H1 (cell line): Measurements from ENCODE around the gene TBCA. TPM values are rescaled to one million over a fixed set of nuclear protein-coding genes. Genes with fewer than 3 reads are reported as not detected.

ENCODE experiments used
- CTCF ChIA-PET: fragments of 300-600 bp; sonication (Branson Sonifier 250); formaldehyde crosslinking; loops from one replicate; lab custom pipeline; 2021; ENCODE audit not compliant: partially characterized antibody; lab: Charles Lee
- POLR2A ChIA-PET: fragments of 300-600 bp; sonication (Branson Sonifier 250); formaldehyde crosslinking; loops from one replicate; lab custom pipeline; 2021; ENCODE audit warnings: inconsistent platforms; ENCODE audit not compliant: partially characterized antibody; lab: Charles Lee
- DNase-seq, 2 experiments: peaks; one replicate each; pipeline versions ENCODE4 v3.0.0 to v3.0.0-alpha.2; 2010 to 2022; ENCODE audit warnings: low spot score in 2 of 2, low read depth in 1 of 2, mixed read lengths in 1 of 2
- FAIRE-seq: peaks from 2 replicates; lab custom pipeline; 2011; peaks lifted over from hg19 to GRCh38; lab: Jason Lieb, UNC
- H2AFZ ChIP-seq: 2 replicates; pipeline ENCODE4 v1.8.1; 2012; ENCODE audit warnings: low read length, inconsistent platforms
- H2AK5ac ChIP-seq: 2 replicates; pipeline ENCODE4 v1.6.1; 2013; ENCODE audit warnings: low read depth, low read length
- H2BK120ac ChIP-seq: replicated peaks from 2 replicates; pipeline ENCODE3; 2013; ENCODE audit warnings: low read depth, low read length, inconsistent platforms
- H2BK12ac ChIP-seq: 2 replicates; pipeline ENCODE4 v1.6.1; 2013; ENCODE audit warnings: low read depth, low read length
- H2BK15ac ChIP-seq: 2 replicates; pipeline ENCODE4 v1.6.1; 2013; ENCODE audit warnings: low read length
- H2BK20ac ChIP-seq: 2 replicates; pipeline ENCODE4 v1.6.1; 2013; ENCODE audit warnings: low read length
- H2BK5ac ChIP-seq: 2 replicates; pipeline ENCODE4 v1.6.1; 2013; ENCODE audit warnings: low read depth, low read length
- H3K14ac ChIP-seq: 2 replicates; pipeline ENCODE4 v1.6.1; 2013; ENCODE audit warnings: inconsistent platforms; ENCODE audit not compliant: insufficient read length
- H3K18ac ChIP-seq: 2 replicates; pipeline ENCODE4 v1.6.1; 2013; ENCODE audit warnings: low read length; ENCODE audit errors: extremely low read depth
- H3K23ac ChIP-seq: 2 replicates; pipeline ENCODE4 v1.6.1; 2013; ENCODE audit warnings: inconsistent platforms; ENCODE audit not compliant: insufficient read length
- H3K23me2 ChIP-seq: 2 replicates; pipeline ENCODE4 v1.6.1; 2013; ENCODE audit warnings: low read depth, low read length
- H3K27ac ChIP-seq: 2 replicates; pipeline ENCODE4 v1.6.1; 2011; ENCODE audit warnings: low read depth, low read length, inconsistent platforms
- H3K27me3 ChIP-seq, 4 experiments: replicated peaks in 1 of 4; 1 replicate in 1 of 4; 2 replicates in 3 of 4; pipeline versions ENCODE4 v1.6.1 to v1.8.1; 2011 to 2013; ENCODE audit warnings: low read length in 3 of 4, mild to moderate bottlenecking in 3 of 4, inconsistent platforms in 2 of 4, mixed read lengths in 2 of 4, moderate library complexity in 1 of 4; ENCODE audit not compliant: control insufficient read depth in 3 of 4, insufficient read depth in 3 of 4; ENCODE audit errors: extremely low read depth in 1 of 4
- H3K36me3 ChIP-seq, 4 experiments: 2 replicates each; pipeline versions ENCODE4 v1.6.1 to v1.8.1; 2011 to 2013; ENCODE audit warnings: mild to moderate bottlenecking in 4 of 4, low read length in 3 of 4, moderate library complexity in 2 of 4, control low read depth in 1 of 4, inconsistent platforms in 1 of 4; ENCODE audit not compliant: insufficient read depth in 4 of 4, control insufficient read depth in 2 of 4
- H3K4ac ChIP-seq: replicated peaks from 2 replicates; pipeline ENCODE3; 2013; ENCODE audit warnings: low read length, low read depth, mixed read lengths, inconsistent platforms; ENCODE audit not compliant: insufficient read length
- H3K4me1 ChIP-seq, 4 experiments: replicated peaks in 1 of 4; 1 replicate in 1 of 4; 2 replicates in 3 of 4; pipeline versions ENCODE4 v1.6.1 to v1.8.1; 2011 to 2013; ENCODE audit warnings: low read length in 3 of 4, inconsistent platforms in 2 of 4, mixed read lengths in 1 of 4; ENCODE audit not compliant: insufficient read depth in 4 of 4, control insufficient read depth in 3 of 4
- H3K4me2 ChIP-seq, 2 experiments: 2 replicates each; pipeline versions ENCODE4 v1.6.1 to v1.8.1; 2011 to 2013; ENCODE audit warnings: low read depth in 2 of 2, low read length in 2 of 2, control low read depth in 1 of 2, inconsistent platforms in 1 of 2, mild to moderate bottlenecking in 1 of 2; ENCODE audit not compliant: insufficient read depth in 1 of 2
- H3K4me3 ChIP-seq, 4 experiments: fragments of 200-600, 300-600 bp in 1 of 4; sonication (generic), shearing (Covaris generic), sonication (Bioruptor Twin) in 1 of 4; 2 replicates each; pipeline versions ENCODE4 v1.5.1 to v1.8.1; 2011 to 2016; ENCODE audit warnings: low read length in 4 of 4, low read depth in 3 of 4, control low read depth in 2 of 4, inconsistent platforms in 2 of 4, mild to moderate bottlenecking in 2 of 4, mixed read lengths in 1 of 4, moderate library complexity in 1 of 4; ENCODE audit not compliant: insufficient read depth in 2 of 4; ENCODE audit errors: extremely low read depth in 1 of 4
- H3K56ac ChIP-seq: replicated peaks from 2 replicates; pipeline ENCODE3; 2013; ENCODE audit warnings: low read depth, mild to moderate bottlenecking, mixed read lengths, low read length, inconsistent platforms; ENCODE audit not compliant: insufficient read length
- H3K79me1 ChIP-seq: 2 replicates; pipeline ENCODE4 v1.6.1; 2013; ENCODE audit warnings: low read depth, low read length, control low read depth
- H3K79me2 ChIP-seq, 2 experiments: 2 replicates each; pipeline versions ENCODE4 v1.6.1 to v1.8.1; 2012 to 2013; ENCODE audit warnings: low read length in 2 of 2, mild to moderate bottlenecking in 2 of 2, inconsistent platforms in 1 of 2; ENCODE audit not compliant: insufficient read depth in 2 of 2, control insufficient read depth in 1 of 2
- H3K9ac ChIP-seq, 4 experiments: replicated peaks in 1 of 4; 1 replicate in 1 of 4; 2 replicates in 3 of 4; pipeline versions ENCODE4 v1.6.1 to v1.8.1; 2011 to 2013; ENCODE audit warnings: low read depth in 3 of 4, low read length in 3 of 4, control low read depth in 2 of 4, mild to moderate bottlenecking in 2 of 4, moderate library complexity in 2 of 4, inconsistent platforms in 1 of 4; ENCODE audit errors: extremely low read depth in 1 of 4
- H3K9me3 ChIP-seq, 2 experiments: 2 replicates each; pipeline versions ENCODE4 v1.6.1 to v1.8.1; 2012 to 2013; ENCODE audit warnings: mild to moderate bottlenecking in 2 of 2, moderate library complexity in 2 of 2, control low read depth in 1 of 2, inconsistent platforms in 1 of 2, low read depth in 1 of 2, low read length in 1 of 2, mixed read lengths in 1 of 2; ENCODE audit not compliant: insufficient read depth in 2 of 2
- H4K20me1 ChIP-seq, 2 experiments: replicated peaks in 1 of 2; 2 replicates each; pipeline versions ENCODE3 to v1.8.1; 2011 to 2013; ENCODE audit warnings: inconsistent platforms in 2 of 2, low read length in 2 of 2, mild to moderate bottlenecking in 1 of 2; ENCODE audit not compliant: insufficient read depth in 2 of 2, control insufficient read depth in 1 of 2
- H4K5ac ChIP-seq: 2 replicates; pipeline ENCODE4 v1.6.1; 2013; ENCODE audit warnings: low read length, low read depth, mixed read lengths, inconsistent platforms; ENCODE audit not compliant: insufficient read length
- H4K8ac ChIP-seq: 2 replicates; pipeline ENCODE4 v1.8.0; 2013; ENCODE audit warnings: mild to moderate bottlenecking, moderate library complexity, low read length, inconsistent platforms; ENCODE audit not compliant: insufficient read depth; ENCODE audit errors: extremely low read depth
- H4K91ac ChIP-seq: replicated peaks from 2 replicates; pipeline ENCODE3; 2013; ENCODE audit warnings: low read length, mixed read lengths, inconsistent platforms; ENCODE audit not compliant: insufficient read length
- WGBS, 2 experiments: shearing (Covaris generic) in 1 of 2; methylation state at CpG; one replicate each; pipeline versions ENCODE4 v1.1.6 to v1.1.7; 2013 to 2015; ENCODE audit warnings: low lambda C conversion rate in 2 of 2, mixed read lengths in 2 of 2, inconsistent platforms in 1 of 2, low coverage in 1 of 2, missing lambda C conversion rate in 1 of 2; ENCODE audit not compliant: insufficient replicate concordance in 2 of 2, insufficient coverage in 1 of 2, insufficient read length in 1 of 2; ENCODE audit errors: extremely low coverage in 1 of 2, missing lambda C conversion rate in 1 of 2; 5-methylcytosine and 5-hydroxymethylcytosine counted together
- polyA plus RNA-seq, 7 experiments: library from polyadenylated mRNA; depleted of rRNA in 3 of 7; stranded (reverse) in 5 of 7; unstranded in 2 of 7; fragments of >200 nt in 5 of 7; fragments of 200-250 nt in 2 of 7; gene quantifications; 1 replicate in 5 of 7; 2 replicates in 1 of 7; 4 replicates in 1 of 7; pipeline versions ENCODE4 v1.2.1 to v1.2.3, GENCODE V29; 2011 to 2013; ENCODE audit warnings: missing spikeins in 2 of 7, mixed read lengths in 2 of 7
- total RNA-seq: library from RNA; stranded (reverse); fragmentation: NEBNext Ultra II Directional; extraction: Animal tissue kit (Norgen Biotek cat#: 25700); gene quantifications from 2 replicates; pipeline ENCODE4 v1.2.1, GENCODE V29; 2021

TBCA gene
- total and polyA plus RNA-seq, 2 of the 8 experiments (the other 6 are each of a cell fraction or from before 2014, with no cell fraction given), result 55.7 to 320 TPM

DNA sequence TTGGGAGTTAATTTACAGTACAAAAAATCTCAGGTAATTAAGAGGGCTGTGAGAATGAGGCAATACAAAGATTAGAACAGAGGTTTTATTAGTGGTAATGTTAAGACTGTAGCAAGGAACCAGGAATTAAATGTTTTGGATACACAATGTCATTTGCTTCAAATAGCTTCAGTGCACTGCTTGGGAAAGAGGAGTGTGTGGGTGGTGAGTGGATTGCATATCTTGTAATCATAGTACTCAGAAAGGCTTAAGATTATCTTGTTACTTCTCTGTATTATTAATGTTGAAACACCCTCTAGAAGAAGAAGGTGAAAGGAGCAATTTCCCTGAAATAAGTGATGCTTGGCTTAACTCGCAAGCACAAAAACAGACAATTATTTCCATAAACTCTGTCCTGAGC lies 21.0 kb upstream of the TBCA start:
- no peak overlapping the region for H3K14ac ChIP-seq
- no peak overlapping the region for H3K23ac ChIP-seq
- no peak overlapping the region for H3K4ac ChIP-seq
- DNase-seq (no peak), FAIRE-seq (no peak)
- H2BK5ac ChIP-seq, result no peak overlapping the region
- ChIA-PET POLR2A (no interaction called here), CTCF (no interaction called here)
- no peak overlapping the region for H4K91ac ChIP-seq
- no peak overlapping the region for H2BK20ac ChIP-seq
- no peak overlapping the region for H3K18ac ChIP-seq
- no peaks in the 10 kb centered on the region; a peak in 1 of 7 replicates for H3K27me3 ChIP-seq
- H2BK15ac ChIP-seq, result no peak overlapping the region
- H3K79me1 ChIP-seq, result no peaks in the 10 kb centered on the region
- H3K9ac ChIP-seq, result no peak overlapping the region
- H4K20me1 ChIP-seq, result no peaks in the 10 kb centered on the region
- H2AK5ac ChIP-seq, result no peak overlapping the region
- no peaks in the 10 kb centered on the region for H3K79me2 ChIP-seq
- no peak overlapping the region for H4K8ac ChIP-seq
- H2BK12ac ChIP-seq, result no peak overlapping the region
- H3K9me3 ChIP-seq, result no peaks in the 10 kb centered on the region; a peak in 1 of 4 replicates
- no peak overlapping the region for H3K27ac ChIP-seq
- no peaks in the 10 kb centered on the region for H3K36me3 ChIP-seq
- no peak overlapping the region for H3K4me3 ChIP-seq
- H4K5ac ChIP-seq, result no peak overlapping the region
- no peak overlapping the region for H2AFZ ChIP-seq
- H3K56ac ChIP-seq, result no peak overlapping the region
- 85% methylated on average over 1 of the region's 1 CpG; no CpG with 5 or more reads in 1 of the 2 experiments for WGBS, 2 experiments
- H3K4me2 ChIP-seq, result no peak overlapping the region
- no peaks in the 10 kb centered on the region for H3K4me1 ChIP-seq
- H2BK120ac ChIP-seq, result no peak overlapping the region
- no peaks in the 10 kb centered on the region for H3K23me2 ChIP-seq
